ENCODE measurements around the gene MSI1.
A peak's percentile ranks its signal among the peaks of the same experiment; 100 is the strongest.
"Not testable (repeated sequence)": the region's sequence is repeated elsewhere in the genome, so short reads cannot be mapped to it uniquely, and the experiment has no call there.

The MSI1 gene

DNA sequence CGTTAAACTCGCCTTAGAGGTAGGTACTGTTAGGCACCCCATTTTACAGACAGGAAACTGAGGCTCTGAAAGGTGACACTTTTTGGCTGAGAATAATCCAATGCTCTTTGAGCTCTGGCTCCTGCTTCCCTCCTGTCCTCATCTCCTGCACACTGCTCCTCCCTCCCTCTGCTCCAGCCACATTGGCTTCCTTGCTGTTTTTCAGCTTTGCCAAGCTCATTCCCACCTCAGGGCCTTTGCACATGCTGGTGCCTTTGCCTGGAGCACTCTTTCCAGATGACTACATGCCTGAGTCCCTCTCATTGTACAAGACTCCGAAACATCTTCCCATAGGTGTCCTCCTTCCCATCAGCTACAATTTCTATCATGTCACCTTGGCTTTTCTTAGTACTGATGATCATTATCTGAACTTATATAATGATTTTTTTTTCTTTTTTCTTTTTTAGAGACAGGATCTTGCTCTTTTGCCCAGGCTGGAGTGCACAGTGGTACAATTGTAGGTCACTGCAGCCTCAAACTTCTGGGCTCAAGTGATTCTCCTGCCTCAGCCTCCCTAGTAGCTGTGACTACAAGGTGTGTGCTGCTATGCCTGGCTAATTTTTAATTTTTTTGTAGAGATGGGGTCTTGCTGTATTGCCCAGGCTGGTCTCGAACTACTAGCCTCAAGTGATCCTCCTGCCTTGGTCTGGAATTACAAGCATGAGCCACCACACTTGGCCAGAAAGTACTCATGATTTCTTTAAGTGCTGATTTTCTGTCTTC, 15.2 kb downstream of the MSI1 start:
- DNase-seq, result no peak

GRCh38 chr12:120353136-120353535, 15.8 kb downstream of the MSI1 start:
- no peak for DNase-seq

DNA sequence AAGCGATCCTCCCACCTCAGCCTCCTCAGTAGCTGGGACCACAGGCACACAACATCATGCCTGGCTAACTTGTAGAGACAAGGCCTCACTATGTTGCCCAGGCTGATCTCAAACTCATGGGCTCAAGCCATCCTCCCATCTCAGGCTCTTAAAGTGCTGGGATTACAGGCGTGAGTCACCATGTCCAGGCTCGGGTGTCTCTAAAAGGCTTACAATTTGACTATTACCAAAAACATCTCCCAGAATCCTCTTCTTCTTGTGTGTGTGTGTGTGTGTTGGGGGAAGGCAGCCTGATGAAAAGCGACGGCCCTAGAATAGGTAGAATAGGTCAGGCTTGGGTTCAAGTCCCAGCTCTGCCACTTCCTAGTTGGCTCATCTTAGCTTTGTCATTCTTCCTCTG, 16.8 kb downstream of the MSI1 start:
- peak; percentile 47 for DNase-seq

GRCh38 chr12:120350576-120351350, 18.2 kb downstream of the MSI1 start:
- DNase-seq, result no peak

DNA sequence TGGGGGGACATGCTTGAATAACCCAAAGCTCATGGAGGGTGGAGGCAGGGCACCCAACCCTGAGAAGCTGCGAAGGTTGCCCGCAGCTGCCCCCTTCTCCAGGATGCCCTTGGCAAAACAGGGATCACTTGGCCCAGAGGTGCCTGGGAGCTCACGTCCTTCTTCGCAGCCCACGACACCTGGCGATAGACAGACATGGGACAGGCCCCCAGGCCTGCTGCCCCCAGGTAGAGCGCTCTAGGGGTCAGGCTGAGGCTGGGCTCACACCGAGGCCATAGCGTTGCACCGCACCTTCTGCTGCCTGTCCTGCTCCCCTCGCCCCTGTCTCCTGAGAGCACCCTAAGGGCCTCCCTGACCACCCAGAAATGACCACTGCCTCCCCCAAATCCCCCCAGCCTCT, 21.2 kb downstream of the MSI1 start:
- DNase-seq, result no peak

- no peak for DNase-seq
Observed at GRCh38 chr12:120346681-120347080, 22.3 kb downstream of the MSI1 start.

DNA sequence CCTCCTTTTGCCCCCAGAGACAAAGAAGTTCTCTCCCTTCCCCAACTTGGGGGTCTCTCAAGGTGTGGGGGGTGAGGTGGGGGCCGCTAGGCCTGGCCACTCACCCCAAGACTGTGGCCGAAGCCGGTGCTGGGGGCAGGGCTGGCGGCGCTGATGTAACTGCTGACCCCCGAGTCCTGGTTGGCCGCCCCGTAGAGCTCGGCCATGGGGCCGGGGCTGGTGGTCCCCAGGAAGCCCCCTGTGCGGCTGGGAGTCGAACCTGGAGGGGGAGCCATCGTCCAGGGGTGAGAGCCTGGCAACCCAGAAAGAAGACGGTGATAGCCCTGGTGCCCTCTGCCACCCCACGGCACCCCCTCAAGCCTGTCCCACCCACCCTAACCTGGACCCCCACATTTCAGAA, 22.9 kb downstream of the MSI1 start:
- DNase-seq, result no peak

DNA sequence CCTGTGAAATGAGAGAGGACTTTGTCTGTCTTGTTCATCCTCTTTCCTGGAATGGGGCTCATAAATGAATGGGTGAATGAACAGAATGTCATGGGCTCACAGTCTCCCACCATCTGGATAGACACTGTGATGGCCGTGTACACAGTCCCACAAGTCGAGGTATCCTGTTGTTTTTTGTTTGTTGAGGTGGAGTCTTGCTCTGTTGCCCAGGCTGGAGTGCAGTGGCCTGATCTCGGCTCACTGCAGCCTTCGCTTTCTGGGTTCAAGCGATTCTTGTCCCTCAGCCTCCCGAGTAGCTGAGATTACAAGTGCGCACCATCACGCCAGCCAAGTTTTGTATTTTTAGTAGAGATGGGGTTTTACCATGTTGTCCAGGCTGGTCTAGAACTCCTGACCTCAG, 25.3 kb downstream of the MSI1 start:
- no peak for DNase-seq

GRCh38 chr12:120343039-120343537, 25.9 kb downstream of the MSI1 start:
- DNase-seq, result no peak

DNA sequence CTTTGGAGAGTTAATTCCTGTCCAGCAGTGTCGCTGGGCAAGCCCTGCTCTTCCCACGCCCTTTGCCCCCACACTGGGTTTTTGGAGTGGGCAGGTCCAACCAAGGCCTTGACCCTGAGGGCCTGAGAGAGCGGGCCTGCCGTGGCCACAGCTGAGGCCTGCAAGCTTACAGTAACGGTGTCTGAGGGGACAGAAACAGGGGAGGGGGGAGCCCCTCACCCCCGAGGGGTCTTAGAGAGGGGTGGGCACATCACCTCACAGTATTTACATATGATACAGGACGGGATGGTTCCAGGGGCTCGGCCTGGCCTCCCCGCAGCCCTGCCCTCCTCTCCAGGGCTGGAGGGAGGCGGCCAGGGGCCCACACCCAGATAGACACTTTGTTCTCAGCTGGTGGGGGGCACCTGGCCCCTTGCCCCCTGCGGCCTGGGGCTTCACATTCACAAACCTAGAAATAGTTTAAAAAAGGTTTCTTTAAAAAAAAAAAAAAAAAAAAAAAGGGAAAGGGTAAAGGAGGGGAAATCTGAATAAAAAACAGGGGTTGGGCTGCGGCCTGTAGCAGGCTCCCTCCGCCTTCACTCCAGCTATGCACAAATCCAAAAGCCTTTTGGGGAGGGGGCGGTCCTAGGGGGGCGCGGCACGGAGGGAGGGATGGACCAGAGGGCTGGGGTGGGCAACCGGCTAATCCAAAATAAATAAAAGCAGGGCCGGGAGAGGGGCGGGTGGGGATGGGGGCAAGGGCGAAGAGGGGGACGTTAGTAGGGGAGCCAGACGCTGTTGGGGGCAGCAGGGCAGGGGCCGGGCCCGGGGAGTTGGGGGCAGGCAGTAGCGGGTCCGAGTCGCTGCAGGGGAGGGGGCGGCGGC, 26.6 kb downstream of the MSI1 start:
- no peak for DNase-seq

DNA sequence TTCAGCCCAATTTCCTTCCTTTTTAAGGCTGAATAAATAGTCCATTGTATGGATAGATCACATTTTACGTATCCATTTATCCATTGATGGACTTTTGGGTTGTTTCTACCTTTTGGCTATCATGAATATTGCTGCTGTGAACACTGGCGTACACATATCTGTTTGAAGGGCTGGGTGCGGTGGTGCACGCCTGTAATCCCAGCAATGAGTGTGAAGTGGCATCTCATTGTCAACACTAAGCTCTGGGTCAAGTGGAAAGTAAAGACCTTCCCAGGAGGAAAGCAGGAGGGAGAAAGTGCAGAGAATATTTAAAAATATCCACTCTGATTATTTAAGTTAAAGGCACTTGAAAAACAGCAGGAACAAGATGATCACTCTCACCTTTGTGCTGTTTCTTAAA, 29.7 kb downstream of the MSI1 start:
- DNase-seq, result no peak

DNA sequence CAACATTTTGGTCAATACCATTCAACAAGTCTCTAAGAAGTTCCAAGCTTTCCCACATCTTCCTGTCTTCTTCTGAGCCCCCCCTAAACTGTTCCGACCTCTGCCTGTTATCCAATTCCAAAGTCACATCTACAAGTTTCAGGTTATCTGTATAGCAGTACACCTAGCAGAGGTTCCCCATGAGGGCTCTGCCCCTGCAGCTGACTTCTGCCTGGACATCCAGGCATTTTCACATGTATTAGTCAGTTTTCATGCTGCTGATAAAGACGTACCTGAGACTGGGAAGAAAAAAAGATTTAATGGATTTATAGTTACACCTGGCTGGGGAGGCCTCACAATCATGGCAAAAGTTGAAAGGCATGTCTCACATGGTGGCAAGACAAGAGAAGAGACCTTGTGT, 31.2 kb downstream of the MSI1 start:
- DNase-seq, result no peak

- DNase-seq, result not testable (repeated sequence)
Observed at GRCh38 chr12:120336392-120336791, 32.6 kb downstream of the MSI1 start.

DNA sequence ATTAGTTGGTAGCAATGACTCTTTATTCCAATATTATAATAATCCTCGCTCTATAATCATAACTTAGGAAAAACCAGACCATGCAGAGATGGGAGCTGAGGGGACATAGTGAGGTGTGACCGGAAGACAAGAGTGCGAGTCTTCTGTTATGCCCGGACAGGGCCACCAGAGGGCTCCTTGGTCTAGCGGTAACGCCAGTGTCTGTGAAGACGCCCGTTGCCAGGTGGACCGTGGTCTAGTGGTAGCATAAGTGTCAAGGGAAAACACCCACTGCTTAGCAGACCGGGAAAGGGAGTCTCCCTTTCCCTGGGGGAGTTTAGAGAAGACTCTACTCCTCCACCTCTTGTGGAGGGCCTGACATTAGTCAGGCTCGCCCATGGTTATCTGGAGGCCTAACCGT, 33.5 kb downstream of the MSI1 start:
- peak; percentile 36 for DNase-seq

GRCh38 chr12:120332523-120332922, 36.4 kb downstream of the MSI1 start:
- DNase-seq, result no peak

GRCh38 chr12:120332041-120332440, 36.9 kb downstream of the MSI1 start:
- no peak for DNase-seq

GRCh38 chr12:120331390-120331789, 37.6 kb downstream of the MSI1 start:
- no peak for DNase-seq

DNA sequence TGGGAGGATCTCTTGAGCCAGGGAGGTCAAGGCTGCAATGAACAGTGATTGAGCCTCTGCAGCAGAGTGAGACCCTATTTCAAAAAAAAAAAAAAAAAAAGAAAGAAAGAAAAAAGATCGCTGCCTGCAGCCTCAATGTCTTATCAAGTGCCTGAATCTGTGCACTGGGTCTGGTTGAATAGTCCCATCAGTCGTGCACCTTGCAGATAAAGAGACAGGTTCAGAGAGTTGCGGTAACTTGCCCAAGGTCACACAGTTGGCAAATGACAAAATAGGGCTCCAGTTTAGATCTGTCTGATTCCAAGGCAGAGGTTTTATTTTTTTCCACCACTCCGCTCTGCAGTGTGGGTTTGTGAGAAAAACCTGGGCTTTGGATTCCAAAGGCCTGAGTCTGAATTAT, 40.7 kb downstream of the MSI1 start:
- no peak for DNase-seq

GRCh38 chr12:120327593-120327992, 41.4 kb downstream of the MSI1 start, which contains the start of gene PLA2G1B:
Gene PLA2G1B, minus strand, starts transcription at chr12:120327779. Its CDS starts 26 bp downstream, at chr12:120327753.
- DNase-seq, result no peak

DNA sequence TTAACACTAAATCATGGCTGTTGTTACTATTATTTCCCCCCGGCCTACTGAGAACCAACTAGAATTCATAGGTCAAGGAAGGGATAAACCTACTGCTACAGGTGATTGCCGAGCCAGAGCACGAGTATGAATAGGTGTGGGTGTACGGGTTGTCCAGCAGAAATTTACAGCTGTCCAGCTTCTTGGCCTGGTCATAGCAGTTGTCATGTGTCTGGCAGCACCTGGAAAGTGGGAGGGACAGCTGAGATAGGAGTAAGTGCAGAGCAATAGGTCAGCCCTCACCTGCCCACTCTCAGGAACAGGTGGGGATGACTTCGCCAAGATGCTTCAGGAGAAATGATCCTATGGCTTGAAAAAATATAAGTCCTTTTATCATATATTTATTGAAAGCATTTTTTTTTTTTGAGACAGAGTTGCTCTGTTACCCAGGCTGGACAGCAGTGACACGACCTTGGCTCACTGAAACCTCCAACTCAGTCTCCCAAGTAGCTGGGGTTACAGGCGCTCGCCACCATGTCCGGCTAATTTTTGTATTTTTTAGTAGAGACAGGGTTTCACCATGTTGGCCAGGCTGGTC, 44.0 kb downstream of the MSI1 start:
- DNase-seq, result no peak

- DNase-seq, result no peak
Observed at GRCh38 chr12:120323772-120324171, 45.2 kb downstream of the MSI1 start.

DNA sequence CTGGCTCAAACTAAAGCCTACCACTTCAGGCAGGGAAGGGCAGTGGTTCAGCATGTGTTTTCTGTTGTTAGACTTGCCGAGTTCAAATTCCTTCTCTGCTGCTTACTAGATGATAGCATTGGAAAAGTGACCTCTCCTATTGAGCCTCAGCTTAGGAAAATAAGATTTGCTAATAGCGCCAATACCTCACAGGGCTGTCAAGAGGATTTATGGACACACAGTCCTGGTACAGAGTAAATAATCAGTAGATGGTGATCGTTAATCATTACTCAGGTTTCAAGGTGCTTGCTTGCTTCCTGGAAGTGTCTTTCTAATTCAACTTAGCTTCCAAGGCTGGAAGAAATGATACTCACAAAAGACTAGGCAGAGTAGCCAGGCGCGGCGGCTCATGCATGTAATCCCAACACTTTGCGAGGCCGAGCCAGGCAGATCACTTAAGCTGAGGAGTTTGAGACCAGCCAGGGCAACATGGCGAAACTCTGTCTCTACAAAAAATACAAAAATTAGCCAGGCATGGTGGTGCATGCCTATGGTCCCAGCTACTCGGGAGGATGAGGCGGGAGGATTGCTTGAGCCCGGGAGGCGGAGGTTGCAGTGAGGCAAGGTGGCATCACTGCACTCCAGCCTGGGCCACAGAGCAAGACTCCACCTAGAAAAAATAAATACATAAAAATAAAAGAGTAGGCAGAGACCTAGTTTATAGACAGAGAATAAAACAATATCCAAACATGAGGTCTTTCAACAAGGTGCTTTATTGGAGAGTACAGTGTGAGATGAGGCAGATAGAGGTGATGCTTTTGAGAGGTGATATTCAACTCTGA, 47.4 kb downstream of the MSI1 start:
- DNase-seq, result no peak
